22Rv1 (cell line): ENCODE data around the gene MRPL21.

ENCODE experiments used
- CTCF ChIP-seq: fragments of 450-650 bp; IDR thresholded peaks from 2 replicates; pipeline ENCODE4 v1.5.1; 2017; ENCODE audit warnings: mild to moderate bottlenecking
- ZFX ChIP-seq: fragments of 450-650 bp; IDR thresholded peaks from 2 replicates; pipeline ENCODE4 v1.6.1; 2017; ENCODE audit warnings: antibody characterized with exemption, borderline replicate concordance

- TF ChIP-seq CTCF (no peak), ZFX (no peak)
Measured at GRCh38 chr11:68891351-68891948, 12.2 kb downstream of the MRPL21 start.
